ENCODE data around the gene LEMD2.
"Not testable (repeated sequence)": the region's sequence is repeated elsewhere in the genome, so short reads cannot be mapped to it uniquely, and the experiment has no call there.

LEMD2 gene

DNA sequence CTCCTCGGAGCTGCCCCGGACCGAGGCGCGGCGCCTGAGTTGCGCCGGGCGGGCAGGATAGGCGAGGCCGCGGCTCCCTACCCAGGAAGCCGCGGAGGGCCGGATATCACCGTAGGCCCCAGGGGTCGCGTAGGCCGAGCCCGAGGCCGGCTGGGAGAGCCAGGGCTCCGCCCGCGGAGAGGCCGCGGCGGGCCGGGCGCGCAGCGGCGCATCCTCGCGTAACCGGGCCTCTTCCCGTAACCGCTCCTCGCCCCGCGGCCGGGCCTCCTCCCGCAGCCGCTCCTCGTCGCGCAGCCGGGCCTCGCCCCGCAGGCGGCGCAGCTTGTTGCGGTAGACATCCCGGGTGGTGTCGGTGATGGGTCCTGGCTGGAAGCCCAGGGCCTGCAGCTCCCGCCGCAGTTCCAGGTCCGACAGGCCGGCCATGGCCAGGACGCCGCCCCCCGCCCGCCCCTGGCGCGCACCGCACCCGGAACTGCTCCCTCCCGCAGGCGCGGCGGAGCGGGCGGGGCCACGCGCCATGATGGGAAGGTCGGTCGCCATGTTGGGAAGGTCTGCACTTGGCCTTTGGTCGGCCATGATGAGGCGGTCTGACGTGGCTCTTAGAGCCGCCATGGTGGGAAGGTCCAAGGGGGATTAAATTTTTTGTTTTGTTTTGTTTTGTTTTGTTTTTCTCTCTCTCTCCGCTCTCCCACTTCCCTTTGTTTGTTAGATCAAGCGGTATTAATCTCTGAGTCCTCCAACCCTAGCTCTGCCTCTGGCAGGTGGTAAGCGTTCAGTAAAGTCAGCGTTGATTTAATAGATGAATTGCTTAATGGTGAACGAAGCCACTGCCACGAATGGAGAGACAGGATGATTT is at the start of gene LEMD2:
Gene LEMD2 (minus strand): TSS at position 437 of the 856 bp plus-strand sequence. CDS start 14 bp downstream, at position 423.
- DNase-seq = peak; percentile 79 to 88

DNA sequence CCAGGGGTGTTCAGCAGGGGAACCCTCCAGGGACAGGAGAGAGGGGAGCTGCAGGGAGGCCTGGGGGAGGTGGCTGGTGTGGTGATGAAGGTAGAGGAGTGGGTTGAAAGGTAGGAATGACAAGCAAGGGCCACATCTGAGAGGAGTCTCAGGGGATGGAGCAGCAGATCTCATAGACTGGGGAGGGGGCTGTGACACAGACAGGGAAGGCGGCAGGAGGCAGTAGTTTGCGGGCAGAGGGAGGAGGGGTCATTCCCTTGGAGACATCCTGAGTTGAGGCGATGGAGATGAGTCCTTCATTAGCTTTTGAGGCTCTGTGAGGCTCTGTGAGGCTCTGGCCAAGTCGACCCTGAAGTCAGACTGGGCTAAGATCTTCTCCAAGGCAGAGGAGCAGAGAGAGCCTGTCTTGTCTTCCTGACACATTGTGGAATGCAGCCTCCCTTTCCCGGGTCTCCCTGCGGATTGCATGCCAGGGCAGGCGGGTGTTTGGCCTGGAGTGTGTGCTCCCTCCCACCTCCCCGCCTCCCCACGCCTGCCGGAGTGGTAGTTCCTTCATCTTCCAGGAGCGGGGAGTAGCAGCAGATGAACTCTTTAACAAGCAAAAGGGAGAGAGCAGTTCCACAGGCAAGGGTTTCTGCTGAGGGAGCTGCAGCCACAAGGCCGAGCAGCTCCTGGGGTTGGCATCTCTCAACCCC is 49.2 kb upstream of the LEMD2 start:
- no peak for DNase-seq

DNA sequence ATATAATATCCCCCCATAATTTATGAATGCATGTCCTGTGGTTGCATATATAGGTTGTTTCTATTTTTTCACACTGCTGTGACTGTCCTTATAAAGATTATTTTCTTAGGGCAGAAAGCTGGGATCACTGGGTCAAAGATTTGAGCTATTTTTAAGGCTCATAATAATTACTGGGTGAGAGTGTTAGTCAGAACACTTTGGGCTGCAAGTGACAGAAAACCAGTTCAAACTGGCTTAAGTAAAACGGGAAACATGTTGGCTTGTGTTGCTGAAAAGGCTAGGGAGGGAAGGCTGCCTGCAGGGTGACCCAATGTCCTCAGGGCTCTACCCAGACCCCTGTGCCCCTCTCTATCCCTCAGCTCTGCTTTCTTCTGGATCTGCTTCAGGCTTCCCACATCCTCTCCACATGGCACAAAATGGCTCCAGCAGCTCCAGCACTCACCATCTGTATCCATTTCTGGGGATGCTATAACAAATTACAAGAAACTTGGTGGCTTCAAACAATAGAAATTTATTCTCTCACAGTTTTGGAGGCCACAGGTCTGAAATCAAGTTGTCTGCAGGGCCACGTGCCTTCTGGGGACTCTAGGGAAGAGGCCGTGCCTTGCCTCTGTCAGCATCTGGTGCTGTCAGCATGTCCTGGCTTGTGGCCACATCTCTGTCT is 48.0 kb upstream of the LEMD2 start:
- no peak for DNase-seq

DNA sequence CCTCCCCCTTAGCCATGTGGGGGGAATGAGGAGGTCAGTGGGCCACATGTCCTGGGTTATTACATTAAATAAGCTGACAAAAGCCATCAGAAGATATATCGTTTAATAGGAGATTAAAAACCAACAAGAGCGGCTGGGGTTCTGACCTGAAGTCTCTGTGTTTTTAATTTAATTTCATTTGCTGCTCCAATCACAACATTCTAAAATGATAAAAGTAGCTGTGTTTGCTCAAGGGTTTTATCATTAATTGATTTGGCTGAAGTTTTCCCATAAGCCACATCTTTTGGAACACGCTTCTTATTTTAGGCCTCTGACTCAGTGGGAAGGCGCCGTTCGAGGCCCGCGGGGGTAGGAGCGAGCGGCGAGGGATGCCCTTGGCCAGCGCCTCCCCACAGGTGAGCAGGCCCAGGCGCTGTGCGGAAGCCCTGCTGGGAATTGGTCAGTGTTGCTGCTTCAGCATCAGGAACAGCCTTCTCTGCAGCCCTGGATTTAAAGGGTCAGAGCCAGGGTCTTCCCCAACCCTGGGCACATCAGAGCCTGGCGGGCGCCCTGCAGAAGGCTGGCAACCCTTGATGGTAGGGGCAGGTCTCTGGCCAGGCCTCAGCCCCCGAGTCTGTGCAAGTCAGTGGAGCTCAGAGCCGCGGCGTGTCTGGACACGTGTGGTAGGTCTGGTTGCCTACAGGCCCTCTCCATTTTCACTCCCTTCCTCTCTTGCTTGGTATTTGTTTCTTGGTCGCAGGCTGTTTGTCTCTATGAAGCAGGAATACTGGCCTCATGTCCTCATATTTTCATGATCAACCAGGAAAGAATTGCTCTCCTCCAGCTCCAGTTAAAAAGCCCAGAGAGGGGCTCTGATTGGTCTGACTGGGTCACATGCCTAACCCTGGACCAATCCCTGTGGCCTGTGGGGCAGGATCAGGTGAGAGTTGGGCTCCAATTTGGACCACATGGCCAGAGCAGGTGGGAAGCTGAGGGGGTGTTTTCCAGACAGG is 45.8 kb upstream of the LEMD2 start:
- no peak for DNase-seq

DNA sequence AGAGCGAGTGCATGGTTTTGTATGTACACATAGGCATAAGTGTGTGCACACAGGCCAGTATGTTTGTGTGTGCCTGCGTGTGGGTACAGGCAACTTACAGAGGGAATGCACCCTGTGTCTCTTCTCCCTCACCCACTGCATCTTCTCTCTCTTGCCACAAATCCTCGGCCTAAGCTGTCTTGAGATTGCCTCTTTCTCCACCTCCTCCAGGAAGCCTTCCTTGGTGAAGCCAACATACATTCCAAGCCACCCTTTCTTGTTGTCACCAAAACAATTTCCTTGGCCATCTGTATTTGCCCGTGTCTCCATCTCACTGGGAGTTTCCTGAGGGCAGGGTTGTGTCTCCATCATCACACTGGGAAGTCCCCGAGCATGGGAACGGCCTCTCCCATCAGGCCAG is 44.7 kb upstream of the LEMD2 start:
- no peak for DNase-seq

DNA sequence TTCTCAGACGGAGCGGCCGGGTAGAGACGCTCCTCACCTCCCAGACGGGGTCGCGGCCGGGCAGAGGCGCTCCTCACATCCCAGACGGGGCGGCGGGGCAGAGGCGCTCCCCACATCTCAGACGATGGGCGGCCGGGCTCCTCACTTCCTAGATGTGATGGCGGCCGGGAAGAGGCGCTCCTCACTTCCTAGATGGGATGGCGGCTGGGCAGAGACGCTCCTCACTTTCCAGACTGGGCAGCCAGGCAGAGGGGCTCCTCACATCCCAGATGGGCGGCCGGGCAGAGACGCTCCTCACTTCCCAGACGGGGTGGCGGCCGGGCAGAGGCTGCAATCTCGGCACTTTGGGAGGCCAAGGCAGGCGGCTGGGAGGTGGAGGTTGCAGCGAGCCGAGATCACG is 43.9 kb upstream of the LEMD2 start:
- DNase-seq = not testable (repeated sequence)

DNA sequence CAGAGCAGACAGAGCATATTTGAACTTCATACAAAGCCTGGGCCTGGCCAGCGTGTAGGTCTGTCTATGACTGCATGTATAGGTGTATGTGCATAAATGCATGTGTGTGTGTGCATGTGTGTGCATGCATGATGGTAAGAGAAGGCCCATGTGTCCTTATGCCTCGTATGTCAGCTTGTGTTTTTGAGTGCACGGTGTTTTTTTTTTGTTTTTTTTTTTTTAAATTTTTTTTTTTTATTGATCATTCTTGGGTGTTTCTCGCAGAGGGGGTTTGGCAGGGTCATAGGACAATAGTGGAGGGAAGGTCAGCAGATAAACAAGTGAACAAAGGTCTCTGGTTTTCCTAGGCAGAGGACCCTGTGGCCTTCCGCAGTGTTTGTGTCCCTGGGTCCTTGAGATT is 42.8 kb upstream of the LEMD2 start:
- DNase-seq = not testable (repeated sequence)

DNA sequence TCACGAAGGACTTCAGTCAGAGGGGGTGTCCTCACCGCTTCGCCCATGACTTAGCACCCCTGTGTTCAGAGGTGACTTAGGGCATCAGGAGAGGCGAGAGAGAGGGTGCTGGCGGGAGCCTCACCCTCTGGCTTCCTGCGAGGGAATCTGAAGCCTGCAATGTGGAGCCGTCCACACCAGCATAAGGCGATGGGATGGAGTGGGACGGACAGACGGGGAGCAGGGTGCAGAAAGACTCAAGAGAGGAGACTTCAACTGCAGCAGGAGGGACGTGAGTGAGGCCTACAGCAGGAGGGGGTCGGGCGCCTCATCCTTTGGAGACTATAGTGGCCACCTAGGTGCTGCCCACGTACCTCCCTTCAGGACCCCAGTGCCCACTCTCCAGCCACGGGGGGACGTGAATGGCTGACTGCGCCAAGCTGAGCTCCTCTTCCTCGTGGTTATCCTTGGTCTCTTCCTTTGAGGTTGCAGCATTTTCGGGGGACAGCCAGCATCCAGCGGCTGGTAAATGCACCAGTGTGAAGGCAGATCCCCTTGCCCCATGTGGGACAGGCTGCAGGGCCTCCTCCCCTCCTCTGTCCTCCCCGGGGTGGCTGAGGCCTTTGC is 41.8 kb upstream of the LEMD2 start:
- DNase-seq = no peak

DNA sequence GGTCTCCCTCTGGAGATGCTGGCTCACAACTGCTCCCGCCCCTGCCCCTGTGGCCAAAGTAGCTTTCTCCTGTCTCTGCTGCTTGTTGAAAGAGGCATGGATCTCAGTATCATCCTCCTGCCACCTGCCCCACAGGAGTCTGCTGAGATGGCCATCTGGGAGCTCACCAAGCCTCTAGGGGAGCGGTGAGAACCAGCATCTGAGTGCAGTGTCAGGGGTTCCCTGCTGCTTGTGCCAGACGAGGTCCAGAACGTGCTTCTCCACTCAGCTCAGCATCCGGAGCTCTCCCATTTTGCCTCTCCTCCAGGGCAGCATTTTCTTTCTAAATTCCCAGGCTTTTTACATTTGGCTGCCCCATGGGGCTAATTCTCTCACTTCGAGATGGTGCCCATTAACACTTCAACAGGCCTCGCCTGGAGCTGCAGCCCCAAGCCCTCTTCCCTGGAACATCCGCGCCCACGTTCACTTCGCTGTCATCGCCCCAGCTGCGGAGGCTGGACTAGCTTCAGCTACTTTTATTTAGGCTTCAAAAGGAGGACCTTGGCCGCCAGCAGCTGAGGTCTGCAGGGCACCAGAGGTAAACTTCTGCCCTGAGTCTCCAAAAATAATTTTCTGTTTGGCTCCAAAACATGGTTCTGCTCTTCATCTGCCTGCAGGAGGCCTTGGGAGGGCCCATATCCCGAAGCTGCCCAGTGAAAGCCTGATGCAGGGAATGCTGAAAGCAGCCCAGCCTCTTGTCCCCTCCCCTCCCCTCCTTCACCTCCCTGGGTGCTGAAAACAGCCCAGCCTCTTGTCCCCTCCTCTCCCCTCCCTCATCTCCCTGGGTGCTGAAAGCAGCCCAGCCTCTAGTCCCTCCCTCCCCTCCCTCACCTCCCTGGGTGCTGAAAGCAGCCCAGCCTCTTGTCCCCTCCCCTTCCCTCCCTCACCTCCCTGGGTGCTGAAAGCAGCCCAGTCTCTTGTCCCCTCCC is 40.1 kb upstream of the LEMD2 start:
- DNase-seq = no peak

DNA sequence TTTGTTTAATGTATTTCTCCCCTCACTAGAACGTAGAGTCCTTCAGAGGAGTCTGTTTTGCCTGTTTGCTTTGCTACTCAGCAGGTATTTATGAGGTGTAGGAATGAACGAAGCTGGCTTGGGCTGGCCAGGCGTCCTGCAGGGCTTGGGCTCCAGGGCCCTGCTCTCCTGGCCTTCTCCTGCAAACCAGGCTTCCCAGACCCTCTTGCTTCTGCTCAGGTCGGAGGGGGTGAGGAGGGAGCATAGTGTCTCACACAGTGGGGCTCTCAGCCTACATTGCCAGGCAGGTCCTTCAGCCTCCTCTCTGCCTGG is 39.5 kb upstream of the LEMD2 start:
- DNase-seq = no peak

DNA sequence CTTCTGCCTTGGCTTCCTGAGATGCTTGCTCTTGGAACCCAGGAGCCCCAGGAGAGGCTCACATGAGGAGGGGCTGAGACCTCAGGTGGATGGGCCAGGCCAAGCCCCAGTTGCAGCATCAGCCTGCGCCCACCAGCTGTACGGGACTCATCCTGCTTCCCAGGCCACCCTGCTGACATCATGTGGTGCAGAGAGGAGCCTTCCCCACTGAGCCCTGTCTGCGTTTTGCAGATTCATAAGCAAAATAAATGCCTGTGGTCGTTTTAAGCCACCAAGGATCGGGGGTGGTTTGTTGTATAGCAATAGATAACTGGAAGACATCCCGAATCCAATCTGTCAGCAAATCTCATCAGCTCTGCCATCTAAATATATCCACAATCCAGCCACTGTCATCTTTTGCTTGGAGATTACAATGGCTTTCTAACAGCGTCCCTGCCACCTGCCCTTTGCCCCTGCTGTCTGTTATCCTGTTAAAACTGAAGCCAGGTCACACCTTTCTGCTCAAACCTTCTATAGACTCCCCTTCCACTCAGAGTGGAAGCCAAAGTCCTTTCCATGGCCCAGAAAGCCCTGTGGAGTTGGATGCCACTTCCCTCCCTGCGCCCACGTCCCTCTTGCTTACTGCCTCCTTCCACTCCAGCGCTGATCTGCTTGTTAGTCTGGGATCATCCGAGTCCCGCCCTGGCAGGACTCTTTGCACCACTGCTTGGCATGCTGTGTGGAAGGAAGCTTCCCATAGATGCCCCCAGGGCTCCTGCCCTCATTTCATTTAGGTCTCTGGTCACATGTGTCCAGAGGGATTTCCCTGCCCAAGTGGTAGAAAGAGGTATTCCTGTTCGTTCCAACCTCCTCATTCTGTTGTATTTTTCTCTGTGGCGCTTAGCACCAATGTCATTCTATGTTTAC is 38.9 kb upstream of the LEMD2 start:
- no peak for DNase-seq

DNA sequence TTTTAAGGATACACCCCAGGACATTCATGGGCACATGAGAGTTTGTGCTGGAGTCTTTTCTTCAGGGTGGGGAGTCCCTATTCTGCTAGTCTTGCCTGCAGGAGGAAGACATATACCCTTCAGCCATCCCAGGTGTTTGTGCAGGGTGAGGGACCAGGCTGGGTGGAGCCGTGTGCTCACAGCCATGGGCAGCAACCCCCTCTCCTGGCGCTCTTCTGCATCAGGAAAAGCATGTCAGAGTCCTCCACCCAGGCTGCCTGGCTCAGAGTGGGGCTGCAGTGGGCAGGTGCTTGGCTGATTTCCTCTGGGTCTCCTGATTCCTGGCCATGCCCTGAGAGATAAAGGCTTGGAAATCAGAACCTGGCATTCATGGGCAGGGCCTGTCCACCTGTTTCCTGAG is 37.6 kb upstream of the LEMD2 start:
- no peak for DNase-seq

DNA sequence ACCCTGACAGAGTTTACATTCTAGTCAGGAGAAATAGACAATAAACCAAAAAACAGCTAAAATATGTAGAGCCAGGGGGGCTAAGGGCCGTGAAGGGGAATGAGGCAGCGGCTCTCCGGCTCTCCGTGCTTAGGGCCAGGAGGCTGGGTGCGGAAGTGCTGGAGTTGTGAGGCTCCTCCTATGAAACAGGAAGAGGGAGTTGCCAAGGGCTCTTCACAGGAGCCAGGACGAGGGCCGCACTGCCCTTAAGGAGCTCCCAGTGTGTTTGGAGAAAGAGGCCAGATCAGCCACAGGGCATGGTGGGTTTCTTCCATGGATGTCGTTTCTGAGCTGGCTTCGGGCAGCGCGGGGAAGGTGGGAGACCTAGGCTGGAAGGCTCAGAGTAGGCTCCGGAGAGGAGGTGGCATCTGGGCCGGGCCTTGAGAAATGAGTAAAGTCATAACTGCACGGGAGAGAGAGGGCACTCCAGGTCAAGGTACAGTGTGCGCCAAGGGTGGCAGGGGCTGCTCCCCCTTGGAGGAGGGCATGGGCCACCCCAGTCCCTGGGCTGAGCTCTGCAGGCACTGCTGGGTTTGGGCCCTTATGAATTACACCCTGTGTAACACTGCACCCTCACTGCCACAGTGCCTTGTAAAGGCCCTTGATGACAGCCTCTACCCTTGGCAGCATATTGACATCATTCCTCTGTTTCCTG is 35.7 kb upstream of the LEMD2 start:
- no peak for DNase-seq

DNA sequence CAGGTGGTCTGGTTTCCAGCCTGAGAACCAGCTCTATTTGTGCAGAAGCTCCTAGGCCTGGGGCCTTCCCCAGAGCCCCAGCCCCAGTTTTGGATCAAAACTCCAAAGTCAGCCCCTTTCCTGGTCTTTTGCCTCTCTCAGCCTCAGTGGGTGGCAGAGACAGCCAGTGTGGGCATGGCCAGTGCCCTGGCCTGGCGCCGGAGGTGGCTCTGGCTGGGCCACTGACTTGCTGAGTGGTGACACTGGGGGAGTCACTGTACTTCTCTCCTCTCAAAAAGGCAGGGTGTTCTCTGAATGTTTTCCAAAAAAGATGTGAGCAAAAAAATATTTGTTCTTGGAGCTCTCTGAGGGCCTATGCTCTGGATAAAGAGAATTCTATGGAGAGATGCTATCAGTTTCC is 34.9 kb upstream of the LEMD2 start:
- no peak for DNase-seq

DNA sequence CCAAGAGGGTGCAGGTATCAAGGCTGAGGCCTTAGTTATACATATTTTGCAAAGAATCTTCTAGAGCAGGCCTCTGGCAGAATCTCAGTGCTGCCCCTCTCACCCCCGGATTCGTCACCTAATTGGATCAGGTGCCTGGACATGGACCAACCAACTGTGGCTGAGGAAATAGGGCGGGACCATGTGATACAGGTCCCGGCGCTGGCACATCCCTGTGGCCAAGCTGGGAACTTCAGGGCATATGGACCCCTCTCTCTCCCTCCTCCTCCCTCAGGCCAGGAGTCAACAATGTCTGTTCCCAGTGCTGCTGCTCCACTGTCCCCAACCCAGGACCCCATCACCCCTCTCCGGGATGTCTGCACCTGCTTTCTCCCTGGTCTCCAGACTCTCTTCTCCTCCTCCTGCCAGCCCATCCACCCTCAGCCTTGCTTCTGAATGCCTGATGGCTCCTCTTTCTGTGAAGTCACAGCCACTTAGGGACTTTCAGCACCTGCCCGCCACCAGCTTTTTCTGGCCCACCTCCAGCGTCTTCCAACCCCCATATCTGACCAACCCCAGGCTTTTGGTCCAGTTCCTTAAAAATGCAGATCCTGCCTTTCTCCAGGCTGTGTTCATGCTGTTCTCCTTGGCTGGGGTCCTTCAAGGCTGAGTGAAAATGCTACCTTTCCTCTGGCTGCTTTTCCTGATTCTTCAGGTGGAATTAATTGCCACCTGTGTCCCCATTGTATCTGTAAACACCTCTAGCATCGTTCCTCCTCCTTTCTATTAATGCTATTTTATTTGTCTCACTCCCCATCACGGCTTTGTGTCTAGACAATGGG is 33.9 kb upstream of the LEMD2 start:
- peak; percentile 5 to 19 for DNase-seq

DNA sequence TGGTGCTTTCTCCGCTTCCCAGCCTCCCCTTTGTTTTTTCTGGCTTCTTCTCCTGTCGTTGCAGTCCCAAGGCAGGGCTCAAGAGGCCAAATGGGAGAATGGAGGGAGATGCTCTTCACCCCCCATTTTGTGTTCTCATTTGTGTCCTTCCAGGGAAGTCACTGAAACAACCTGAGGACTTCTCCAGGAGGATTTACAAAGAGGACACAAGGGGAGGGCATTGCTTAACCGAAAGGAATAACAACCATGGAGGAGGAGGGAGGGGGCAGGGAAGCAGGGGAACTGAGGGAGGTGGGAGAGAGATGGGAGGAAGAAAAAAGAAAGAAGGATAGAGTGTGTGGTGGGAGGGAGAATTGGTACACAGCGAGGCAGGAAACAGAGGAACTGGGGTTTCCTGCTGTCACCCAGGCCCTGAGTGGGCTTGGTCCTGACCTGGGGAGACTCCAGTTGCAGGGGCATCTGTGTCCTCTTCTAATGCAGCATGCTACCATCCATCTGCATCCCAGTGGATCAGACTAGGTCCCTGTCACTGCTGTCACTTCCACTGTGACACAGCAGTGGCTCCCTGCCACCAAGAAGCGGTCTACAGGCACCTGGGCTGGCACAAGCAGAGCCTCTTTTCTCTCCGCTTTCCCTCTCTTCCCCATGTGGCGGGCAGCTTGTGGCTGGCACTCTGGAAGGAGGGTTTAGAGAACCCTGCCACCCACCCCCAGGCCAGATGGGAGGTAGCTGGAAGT is 32.0 kb upstream of the LEMD2 start:
- no peak for DNase-seq

DNA sequence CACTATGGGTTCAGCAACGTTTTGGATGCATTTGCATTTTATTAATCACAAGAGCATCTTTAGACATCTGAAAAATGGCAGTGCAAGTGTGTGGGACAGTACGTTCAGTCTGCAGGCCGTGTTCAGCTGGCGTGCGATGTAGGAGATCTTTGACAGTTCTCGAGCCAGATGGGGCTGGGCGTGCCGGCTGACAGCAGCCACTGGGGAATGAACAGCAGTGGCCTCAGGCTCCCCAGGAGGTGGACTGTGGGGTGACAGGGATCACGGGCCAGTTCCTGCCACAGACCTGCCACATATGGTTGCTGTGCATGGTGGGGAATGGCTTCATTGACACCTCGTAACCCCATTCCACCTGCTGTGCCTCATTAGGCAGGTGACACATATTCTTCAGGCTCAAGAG is 31.3 kb upstream of the LEMD2 start:
- DNase-seq = no peak

DNA sequence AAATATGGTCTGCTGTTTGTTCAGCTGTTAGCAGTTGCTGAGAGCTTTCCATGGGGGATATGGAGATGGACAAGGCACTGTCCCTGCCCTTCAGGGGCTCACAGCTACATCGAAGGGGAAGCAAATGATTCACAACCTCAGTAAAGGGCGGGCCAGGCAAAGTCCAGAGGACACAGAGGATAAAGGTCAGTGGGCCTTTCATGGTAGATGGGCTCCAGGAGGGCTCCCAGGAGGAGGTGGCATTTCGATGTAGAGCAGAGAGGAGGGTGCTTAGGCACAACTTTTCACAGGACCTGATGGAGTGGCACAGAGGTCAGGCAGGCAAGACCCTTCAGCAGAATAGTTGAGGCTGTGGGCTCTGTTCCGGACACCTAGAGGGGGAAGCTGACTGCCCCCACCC is 30.1 kb upstream of the LEMD2 start:
- no peak for DNase-seq

Data from AML-193 (cell line).